GM12801 (cell line): Measurements from ENCODE around the gene TIPARP.

Experiments
- TF ChIP-seq, protein P1 (sequence below): IDR thresholded peaks from one replicate; pipeline ENCODE4 v1.5.1; 2011; ENCODE audit warnings: control low read depth; ENCODE audit not compliant: insufficient read length; ENCODE audit errors: extremely low read depth

The TIPARP gene

GRCh38 chr3:156750191-156750873 is 75.9 kb downstream of the TIPARP start:
- TF ChIP-seq, protein P1, sequence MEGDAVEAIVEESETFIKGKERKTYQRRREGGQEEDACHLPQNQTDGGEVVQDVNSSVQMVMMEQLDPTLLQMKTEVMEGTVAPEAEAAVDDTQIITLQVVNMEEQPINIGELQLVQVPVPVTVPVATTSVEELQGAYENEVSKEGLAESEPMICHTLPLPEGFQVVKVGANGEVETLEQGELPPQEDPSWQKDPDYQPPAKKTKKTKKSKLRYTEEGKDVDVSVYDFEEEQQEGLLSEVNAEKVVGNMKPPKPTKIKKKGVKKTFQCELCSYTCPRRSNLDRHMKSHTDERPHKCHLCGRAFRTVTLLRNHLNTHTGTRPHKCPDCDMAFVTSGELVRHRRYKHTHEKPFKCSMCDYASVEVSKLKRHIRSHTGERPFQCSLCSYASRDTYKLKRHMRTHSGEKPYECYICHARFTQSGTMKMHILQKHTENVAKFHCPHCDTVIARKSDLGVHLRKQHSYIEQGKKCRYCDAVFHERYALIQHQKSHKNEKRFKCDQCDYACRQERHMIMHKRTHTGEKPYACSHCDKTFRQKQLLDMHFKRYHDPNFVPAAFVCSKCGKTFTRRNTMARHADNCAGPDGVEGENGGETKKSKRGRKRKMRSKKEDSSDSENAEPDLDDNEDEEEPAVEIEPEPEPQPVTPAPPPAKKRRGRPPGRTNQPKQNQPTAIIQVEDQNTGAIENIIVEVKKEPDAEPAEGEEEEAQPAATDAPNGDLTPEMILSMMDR = no peak

GRCh38 chr3:156750874-156751245 is 76.5 kb downstream of the TIPARP start:
- TF ChIP-seq, protein P1 = no peak

GRCh38 chr3:156751461-156752025 is 77.2 kb downstream of the TIPARP start:
- TF ChIP-seq, protein P1 = no peak
